ENCODE data around the gene MICA.
A peak's percentile ranks its signal among the peaks of the same experiment; 100 is the strongest.
"Not testable (repeated sequence)": the region's sequence is repeated elsewhere in the genome, so short reads cannot be mapped to it uniquely, and the experiment has no call there.

MICA gene

DNA sequence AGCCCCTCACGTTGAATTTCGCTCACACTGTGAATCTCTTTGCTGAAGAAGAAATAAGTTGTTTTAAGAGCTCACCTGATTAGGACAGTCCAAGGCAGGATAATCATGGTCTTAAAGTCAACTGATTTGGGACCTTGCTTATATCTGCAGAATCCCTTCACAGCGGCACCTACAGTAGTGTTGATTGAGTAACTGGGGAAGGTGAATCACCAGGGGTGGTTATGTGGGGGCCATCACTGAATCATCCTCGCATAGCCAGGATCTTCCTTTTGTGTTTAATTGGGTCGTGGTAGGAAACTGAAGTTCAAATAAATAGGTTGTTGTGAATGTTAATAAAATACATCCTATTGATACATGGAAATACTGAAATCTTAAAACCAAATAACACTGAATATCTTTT, 20.2 kb upstream of the MICA start:
- DNase-seq: no peak

DNA sequence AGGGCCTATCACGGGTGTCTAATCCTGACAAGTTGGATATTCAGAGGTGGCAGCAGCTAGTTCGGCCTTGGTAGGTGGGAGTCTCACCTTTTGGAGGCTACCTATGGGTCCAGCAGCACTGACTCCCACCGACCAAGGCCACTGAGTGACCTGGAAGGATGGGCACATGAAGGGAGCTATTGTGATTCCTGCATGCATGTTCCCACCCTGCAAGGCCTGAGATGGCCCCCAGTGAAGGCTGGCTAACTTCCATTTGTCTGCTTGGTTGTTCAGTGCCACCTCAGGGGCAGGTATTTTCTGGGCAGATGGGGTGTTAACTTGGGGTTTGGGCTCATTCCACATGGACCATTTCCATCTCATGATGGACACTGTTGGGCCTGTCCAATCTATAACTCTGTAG, 18.4 kb upstream of the MICA start:
- DNase-seq: no peak

DNA sequence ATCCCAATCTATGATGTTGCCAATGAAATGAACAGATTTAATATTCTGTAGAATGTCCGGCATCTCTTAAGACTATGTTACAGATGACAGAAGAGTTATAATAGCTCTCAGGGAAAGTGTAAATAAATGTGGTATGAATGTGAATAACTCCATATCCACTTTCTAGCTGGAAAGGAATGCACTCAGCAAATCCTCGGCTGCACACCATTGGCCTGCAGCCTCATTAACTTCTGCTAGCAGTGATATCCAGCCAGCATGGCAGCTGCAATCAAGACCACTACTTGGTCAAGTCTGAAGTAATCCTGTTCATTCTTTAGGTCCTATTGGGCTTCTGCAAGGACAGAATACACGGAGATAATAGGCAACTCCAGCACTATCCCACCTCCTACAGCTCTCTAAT, 17.3 kb upstream of the MICA start:
- DNase-seq: no peak

DNA sequence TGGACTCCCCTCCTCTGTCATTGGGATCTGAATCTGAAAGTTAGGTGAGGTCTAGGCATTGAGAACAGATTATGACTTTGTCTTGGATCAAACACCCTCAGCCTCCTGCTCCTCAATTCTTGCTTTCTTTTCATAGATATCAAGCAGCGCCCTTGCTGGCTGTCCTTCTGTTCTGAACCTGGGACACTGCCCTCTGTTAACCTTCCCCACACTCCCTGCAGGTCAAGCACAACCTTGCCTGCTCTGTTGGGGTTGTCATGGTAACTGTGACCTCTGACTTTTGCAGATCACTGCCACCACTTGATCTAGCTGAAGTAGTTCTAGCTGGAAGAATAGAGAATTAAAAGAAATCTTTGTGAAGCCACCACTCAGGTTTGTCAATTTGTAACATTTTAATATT, 16.4 kb upstream of the MICA start:
- DNase-seq: no peak

DNA sequence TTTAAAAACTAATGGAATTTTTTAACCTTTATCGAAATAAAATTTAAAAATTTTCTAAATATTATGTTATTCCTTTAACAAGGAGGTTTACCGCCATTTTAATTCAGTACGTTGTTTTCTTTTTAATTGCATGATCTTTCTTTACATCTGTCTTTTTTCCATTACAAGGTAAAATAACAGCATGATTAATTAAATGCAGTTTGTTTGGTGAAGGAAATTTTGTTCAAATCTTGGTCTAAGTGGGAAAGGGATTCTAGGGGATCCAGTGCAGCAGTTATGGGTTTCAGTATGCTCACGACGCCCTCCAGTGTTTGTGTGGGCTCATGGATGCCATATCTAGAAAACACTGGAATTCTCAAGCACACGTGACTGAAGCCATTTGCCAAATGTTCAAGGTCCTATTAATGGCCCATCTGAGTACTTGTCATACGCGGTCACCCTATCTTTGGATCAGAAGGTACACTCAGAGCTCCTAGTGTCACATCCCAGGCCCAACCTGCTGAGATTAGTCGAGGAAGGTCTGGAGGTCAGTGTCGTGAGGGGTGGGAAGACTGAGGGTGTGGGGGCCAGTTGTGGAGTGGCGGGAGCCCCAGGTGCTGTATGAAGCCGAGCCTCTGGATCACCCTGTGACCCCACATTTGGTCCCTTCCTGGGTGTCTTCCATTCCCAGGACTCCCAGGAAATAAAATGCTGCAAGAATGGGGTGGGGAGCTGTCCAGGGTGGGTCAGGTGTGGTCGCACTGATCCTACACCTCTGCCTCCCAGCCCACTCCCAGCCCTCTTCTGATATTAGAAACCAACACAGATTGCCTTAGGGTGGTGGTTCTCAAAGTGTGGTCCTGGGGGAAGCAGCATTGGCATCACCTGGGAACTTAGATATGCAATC, 14.2 kb upstream of the MICA start:
- DNase-seq: not testable (repeated sequence)

DNA sequence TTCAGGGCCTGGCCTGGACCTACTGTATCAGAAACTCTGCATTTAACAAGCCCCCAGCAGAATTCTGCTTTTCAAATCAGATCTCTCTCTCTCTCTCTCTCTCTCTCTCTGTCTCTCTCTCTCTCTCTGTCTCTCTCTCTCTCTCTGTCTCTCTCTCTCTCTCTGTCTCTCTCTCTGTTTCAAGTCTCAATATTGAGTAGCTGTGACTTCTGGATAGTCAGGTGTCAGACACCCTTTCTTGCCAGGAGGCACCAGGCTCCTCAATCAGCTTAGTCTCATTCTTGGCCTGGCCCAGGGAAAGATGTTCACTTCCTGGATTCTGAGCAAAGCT, 13.6 kb upstream of the MICA start:
- not testable (repeated sequence) for DNase-seq

DNA sequence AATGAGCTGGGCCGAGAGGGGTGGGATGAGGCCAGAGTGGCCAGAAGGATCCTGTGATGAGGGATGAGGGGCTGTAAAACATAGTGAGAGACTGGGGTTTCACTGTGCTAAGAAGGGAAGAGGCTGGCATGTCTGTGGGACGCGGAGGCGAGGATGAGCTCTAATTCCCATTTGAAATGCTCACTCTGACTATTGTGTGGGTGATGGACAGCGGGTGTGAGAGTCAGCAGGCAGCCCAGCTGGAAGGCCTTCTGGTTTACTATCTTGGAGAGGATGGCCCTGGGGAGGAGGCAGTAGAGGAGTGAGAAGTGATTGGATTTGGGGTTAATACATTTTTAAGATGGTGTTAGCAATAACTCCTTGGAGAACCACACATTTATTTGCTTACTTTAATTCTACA, 9.5 kb upstream of the MICA start:
- DNase-seq: no peak

DNA sequence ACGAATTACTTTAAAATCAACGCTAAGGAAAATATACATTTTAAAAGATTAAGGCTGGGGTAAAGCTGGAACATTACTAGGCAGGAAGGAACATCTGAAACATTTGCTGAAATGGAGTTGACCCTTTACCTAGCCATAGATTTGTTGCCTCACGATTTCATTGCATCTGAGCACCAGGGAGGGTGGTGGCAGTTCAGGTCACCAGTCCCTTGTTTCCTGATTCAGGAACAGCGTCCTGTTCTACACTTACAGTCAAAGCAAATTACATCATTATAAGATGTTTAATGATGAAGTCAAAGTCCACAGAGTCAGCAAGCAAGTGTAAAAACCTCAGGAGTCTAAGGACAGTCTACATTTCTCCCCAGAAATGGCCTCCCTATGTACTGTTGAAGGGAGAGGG, 9.0 kb upstream of the MICA start:
- DNase-seq: no peak

DNA sequence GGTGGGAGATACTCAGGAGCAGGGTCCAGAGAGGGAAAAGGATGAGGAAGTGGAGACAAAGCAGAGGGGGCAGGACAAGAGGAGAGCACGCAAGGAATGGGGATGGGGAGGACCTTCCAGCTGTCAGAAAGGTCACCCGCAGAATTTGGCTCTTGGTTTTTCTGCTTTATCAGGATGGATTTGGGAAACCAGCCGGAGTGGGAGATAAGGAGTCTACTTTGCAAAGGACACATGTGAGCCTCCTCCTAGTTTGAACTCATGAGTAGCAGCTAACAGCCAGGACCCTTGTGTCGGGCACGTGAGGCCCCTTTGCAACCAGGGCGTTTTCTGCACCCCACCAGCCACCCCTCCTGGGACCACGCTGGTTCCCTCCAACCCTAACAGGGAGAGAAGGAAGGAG, 7.6 kb upstream of the MICA start:
- no peak for DNase-seq

DNA sequence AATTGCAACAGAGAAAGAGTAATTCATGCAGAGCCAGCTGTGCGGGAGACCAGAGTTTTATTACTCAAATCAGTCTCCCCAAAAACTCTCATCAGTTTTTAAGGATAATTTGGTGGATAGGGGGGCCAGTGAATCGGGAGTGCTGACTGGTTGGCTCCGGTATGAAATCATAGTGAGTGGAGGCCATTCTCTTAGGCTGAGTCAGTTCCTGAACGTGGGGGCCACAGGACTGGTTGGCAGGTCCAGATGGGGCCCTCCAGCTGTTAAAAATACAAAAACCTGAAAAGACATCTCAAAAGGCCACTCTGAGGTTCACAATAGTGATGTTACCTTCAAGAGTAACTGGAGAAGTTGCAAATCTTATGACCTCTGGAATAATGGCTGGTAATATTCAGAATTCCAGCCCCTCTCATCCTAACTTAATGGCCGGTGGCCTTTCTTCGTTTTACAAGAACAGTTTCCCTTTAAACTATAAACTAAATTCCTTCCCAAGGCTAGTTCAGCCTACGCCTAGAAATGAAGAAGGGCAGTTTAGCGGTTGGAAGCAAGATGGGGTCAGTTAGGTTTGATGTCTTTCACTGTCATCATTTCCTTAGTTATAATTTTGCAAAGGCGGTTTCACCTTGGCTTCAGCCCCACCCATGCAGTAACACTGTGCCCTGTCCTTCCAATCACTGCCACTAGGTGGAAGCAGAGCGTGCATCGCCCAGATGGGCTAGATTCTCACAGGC, 6.8 kb upstream of the MICA start:
- DNase-seq: peak; percentile 32

DNA sequence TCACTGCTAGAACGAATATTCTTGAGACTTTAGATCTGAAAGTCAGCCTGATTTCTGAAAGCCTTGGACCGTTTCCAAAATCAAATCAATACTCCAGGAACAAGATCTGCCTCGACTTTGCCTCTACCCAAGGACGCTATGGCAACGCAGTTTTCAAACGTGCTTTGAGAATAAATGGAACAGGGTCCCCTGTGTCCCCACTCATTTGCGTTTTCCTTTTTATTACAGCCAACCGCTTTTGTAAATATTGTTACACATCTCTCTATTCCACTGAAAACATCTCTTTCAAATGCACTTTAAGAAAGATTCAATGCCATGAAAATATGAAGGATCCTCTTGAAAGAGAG, 6.3 kb upstream of the MICA start:
- not testable (repeated sequence) for DNase-seq

DNA sequence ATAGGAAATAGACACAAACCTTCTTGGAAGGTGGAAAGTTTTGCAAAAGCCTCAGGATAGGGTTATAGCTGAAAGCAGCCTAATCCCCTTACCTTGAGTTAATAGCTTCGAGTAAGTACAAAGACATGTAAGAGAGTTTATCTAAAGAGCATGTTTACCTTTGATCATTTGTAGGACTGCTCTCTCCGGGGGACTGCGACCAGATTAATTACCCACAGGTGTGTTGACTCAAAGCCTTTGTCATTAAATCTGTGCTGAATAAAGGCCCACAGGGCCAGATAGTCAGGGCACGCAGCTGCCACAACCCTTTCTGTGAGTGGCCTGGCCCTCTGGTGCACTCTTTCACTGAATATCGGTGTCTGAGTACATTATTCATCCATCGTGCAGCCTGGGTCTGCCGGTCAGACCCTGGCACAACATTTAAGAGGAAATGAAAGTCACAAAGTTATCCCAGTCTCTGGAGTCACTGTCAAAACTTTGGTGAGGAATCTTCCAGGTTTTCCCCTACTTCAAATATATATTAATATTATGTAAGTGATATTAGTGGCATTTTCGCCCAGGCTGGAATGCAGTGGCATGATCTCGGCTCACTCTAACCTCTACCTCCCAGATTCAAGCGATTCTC, 5.4 kb upstream of the MICA start:
- DNase-seq: peak; percentile 16

DNA sequence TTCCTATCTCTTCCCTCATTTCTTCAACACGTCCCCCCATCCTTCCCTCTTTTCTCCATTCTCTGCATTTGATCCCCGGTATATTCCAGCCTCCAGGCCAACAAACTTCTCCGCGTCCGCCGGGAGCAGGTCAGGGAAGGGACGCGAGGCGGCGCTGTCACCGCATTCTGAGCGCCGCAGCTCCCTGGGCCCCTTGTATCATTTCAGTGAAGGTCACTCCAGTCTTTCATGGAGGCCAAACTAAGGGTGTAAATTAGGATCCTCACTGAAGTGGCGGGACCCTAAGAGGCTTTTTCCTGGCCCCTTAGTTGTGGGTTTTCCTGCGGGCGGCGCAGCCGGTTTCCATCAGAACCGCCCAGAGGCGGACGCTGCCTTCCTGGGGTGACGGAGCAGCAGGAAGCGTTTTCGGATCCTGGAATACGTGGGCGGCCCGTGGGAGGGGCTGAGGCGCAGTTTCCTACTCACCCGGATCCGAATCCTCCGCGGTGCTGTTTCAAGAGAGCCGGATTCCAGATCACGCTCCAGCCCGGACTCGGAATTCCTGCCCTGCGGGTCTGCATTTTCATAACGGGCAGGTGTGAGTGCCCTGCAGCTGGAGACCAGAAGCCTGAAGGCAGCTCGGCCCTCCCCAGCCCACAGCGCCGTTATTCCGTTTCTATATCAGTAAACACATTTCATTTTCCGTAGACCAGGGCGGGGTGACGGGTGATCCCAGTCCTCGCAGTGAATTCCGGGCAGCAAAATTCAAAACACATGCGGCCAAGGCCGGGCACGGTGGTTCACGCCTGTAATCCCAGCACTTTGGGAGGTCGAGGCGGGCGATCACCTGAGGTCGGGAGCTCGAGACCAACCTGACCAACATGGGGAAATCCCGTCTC, 3.6 kb upstream of the MICA start:
- DNase-seq: no peak

DNA sequence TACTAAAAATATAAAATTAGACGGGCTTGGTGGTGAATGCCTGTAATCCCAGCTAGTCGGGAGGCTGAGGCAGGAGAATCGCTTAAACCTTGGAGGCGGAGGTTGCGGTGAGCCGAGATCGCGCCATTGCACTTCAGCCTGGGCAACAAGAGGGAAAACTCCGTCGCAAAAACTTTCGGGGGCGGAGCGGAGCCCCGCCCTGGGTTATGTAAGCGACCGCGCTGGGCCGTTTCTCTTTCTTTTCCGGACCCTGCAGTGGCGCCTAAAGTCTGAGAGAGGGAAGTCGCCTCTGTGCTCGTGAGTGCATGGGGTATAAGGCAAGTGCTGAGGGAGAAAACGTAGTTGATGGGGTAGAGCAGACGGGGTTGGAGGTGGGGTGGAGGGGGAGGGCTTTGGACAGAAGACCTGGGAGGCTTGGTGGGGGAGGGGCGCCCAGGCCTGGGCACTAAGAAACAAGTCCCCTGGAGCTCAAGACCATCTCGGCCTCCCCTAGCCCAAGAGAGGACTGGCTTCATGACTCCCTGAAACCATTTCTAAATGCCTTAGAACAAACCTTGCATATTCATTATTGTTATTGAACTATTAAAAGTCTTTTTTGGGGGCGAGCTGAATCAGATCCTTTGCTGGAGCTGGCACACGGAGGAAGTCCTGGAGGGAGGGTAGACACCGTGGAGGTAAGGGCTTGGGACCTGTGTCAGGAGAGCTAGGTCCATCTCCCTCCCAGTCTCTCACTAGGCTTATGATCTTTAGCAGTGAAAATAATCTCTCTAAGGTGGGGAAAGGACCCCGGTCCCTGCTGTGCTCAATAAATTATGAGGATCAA, 2.7 kb upstream of the MICA start:
- DNase-seq: no peak

DNA sequence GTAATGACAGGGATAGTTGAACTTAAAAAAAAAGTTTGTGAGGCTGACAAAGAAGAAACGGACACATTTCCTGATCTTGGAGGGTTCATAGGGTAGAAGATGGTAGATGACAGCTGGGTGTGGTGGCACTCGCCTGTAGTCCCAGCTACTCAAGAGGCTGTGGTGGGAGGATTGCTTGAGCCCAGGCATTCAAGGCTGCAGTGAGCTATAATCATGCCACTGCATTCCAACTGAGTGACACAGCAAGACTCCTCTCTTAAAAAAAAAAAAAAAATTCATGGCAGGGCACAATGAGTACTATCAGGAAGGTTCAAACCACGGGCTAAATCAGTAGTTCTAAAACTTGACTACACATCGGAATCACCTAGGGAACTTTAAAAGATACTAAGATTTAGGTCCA, 2.0 kb upstream of the MICA start:
- no peak for DNase-seq

DNA sequence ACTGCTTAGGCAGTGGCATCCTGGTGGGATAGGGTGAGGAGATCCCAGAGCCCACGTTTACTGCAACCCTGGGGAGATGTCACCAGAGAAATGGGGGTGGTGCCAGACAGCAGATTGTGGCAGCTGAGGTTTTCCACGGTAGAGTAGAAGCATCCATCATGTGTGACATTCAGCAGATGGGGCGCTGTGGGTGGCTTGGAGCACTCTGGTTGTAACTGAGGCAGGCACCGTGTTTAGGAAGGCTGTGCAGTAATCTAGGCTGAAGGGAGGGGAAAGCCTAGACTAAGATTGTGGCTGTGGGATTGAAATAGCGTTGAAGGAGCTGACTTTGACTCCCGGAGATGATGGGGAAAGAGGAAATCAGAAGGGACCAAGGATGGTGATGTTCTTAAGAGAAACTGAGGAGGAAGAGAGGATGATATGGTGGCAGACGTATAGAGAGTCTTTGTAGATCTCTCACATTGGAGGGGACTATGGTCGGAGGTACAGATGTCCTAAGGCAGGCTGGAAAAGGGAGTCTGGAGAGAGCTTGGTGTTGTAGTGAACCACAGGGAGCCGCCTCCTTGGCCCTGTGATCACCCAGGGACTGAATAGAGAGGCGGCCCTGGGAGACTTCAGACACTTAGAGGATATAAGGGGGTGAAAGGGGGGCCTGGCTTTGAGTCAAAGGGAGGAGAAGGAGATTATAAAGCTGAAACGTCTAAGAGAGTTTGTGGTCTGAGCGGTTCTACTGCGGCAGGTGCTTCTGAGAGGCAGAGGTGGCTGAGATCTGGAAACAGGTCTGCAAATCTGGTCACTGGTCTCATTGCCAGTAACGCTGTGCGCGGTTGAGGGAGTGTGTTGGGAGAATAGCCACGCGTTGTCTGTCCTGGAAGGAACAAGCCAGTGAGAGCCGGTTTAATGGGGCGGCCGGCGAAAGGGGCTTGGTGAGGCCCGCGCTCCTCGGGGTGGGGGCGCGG, 792 bp upstream of the MICA start:
- no peak for DNase-seq

DNA sequence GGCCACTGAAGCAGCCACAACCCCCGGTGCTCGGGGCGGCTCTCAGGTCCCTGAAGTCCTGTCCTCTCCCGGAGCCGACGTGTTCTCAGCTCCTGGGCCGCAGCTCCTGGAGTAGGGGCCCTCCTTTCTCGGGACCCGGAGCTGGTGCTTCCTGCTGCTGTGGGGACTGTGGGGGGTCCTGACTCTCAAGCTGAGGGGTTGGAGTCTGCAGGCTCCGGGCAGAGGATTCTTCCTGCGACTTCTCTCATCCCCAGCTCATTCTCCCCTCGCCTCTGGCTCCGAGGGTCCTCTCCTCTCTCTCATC, 618 bp downstream of the MICA start:
- not testable (repeated sequence) for DNase-seq

DNA sequence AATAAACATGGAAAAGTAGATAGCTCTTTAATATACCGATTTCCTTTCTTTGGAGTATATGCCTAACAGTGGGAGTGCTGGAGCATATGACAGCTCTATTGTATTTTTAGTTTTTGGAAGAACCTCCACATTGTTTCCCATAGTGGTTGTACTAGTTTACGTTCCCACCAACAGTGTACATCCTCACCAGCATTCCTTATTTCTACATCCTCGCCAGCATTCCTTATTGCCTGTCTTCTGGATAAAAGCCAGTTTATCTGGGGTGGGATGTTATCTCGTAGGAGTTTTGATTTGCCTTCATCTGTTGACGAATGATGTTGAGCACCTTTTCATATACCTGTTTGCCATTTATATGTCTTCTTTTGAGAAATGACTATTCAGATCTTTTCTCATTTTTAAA, 2.6 kb downstream of the MICA start:
- DNase-seq: no peak

DNA sequence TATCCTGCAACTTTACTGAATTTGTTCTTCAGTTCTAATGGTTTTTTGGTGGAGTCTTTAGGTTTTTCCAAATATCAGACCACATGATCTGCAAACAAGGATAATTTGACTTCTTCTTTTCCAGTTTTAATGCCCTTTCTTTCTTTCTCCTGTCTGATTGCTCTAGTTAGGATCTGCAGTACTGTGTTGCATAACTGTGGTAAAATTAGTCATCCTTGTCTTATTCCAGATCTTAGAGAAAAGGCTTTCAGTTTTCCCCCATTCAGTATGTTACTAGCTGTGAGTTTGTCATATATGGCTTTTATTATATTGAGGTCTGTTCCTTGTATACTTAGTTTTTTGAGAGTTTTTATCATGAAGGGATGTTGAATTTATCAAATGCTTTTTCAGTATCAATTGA, 4.3 kb downstream of the MICA start:
- no peak for DNase-seq

DNA sequence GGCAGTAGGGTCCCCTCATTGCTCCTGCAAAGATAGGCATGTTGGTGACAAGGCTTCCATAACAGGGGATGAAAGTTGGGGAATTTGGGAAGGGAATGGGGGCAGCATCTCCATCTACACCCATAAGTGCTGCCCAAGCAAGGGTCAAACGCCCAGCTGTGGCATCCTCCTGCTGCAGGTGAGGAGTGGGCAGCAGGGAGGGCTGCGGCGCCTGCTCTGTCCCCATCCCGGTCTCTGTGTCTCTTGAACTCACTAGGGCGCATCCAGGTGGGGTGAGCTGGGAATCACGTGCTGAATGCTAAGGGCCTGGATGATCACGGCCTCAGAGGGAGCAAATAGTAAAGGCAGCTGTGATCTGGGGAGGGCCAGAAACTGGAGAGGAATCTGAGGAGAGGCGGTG, 9.1 kb downstream of the MICA start:
- DNase-seq: no peak

DNA sequence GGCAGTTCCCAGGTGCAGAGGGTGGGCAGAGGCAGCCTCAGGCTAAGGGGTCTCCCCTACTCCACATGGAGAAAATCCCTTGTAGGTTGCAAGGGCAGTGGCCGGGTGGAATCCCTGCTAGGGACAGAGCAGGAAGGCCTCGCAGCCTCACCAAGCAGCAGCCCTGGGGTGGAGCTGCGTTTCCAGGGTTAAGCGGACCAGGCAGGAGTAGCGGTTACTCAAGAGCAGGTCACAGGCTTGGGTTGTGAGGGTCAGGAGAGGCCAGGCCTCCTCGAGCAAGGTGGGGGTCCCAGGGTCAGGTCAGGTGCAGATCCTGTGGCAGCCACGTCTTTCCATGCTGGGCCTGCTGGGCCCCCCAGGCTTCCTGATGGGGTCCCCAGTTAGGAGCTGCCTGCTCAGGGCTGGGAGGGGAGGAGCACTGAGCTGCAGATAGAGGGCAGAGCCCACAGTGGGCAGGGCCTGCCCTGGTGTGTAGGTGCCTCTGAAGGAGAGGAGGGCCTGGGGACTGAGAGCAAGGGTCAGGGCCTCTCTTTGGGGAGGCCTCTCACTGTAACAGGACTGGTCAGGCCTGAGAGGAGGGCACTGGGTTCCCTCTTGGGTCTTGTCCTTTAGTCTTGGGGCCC, 10.9 kb downstream of the MICA start:
- DNase-seq: not testable (repeated sequence)
